GM10248 (cell line): Measurements from ENCODE around the gene HOXA13.

ENCODE experiments used
- CTCF ChIA-PET: fragments of 300-600 bp; sonication (Branson Sonifier 250); formaldehyde crosslinking; extraction: SDS; loops from one replicate; lab custom pipeline; 2021; ENCODE audit warnings: antibody characterized with exemption; lab: Yijun Ruan, JAX
- POLR2A ChIA-PET: fragments of 350-650 bp; sonication (Branson Sonifier 250); formaldehyde crosslinking; extraction: SDS; loops from one replicate; lab custom pipeline; 2020; ENCODE audit warnings: antibody characterized with exemption; lab: Yijun Ruan, JAX
- DNase-seq: peaks from one replicate; pipeline ENCODE4 v3.0.0; 2012; ENCODE audit errors: extremely low spot score
- TF ChIP-seq, protein P1 (sequence below): IDR thresholded peaks from 2 replicates; pipeline ENCODE4 v1.5.1; 2012; ENCODE audit warnings: mild to moderate bottlenecking, low read depth; ENCODE audit errors: extremely low read depth, missing control alignments, control extremely low read depth

The HOXA13 gene

DNA sequence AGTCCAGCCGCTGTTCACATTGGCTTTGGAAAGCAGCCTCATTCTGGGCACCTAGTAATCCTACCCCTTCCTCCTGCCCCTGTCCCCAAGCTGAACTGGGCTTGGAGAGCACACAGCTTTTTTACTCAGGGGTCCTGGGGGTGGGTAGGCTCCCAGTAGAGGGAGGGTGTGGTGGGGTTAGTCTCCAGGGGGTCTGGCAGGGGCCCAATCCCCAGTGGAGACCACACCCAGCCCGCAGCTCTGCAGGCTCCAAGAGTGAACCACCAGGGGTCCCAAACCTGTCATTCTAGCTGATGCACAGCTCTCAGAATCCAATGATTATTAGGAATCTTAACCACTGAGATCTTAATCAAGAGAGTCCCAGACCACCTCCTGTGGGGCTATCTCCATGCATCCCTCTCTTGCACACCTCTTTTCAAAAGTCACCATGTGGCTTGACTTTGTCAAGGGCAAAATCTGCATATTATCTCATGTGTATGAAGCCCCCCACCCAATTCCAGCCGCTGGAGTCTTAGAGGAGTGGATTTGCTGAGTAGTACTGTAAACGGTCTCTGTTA, 17.5 kb downstream of the HOXA13 start:
- ChIA-PET POLR2A (no interaction called here), CTCF (interaction anchor here (1.2 to 5.1 kb wide), 3 partner anchors 13 to 23 kb away, joined by 4 to 41 read pairs (median 5); no protein-coding TSS in a partner anchor)
- TF ChIP-seq, protein P1, sequence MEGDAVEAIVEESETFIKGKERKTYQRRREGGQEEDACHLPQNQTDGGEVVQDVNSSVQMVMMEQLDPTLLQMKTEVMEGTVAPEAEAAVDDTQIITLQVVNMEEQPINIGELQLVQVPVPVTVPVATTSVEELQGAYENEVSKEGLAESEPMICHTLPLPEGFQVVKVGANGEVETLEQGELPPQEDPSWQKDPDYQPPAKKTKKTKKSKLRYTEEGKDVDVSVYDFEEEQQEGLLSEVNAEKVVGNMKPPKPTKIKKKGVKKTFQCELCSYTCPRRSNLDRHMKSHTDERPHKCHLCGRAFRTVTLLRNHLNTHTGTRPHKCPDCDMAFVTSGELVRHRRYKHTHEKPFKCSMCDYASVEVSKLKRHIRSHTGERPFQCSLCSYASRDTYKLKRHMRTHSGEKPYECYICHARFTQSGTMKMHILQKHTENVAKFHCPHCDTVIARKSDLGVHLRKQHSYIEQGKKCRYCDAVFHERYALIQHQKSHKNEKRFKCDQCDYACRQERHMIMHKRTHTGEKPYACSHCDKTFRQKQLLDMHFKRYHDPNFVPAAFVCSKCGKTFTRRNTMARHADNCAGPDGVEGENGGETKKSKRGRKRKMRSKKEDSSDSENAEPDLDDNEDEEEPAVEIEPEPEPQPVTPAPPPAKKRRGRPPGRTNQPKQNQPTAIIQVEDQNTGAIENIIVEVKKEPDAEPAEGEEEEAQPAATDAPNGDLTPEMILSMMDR: no peak
- no peak for DNase-seq

DNA sequence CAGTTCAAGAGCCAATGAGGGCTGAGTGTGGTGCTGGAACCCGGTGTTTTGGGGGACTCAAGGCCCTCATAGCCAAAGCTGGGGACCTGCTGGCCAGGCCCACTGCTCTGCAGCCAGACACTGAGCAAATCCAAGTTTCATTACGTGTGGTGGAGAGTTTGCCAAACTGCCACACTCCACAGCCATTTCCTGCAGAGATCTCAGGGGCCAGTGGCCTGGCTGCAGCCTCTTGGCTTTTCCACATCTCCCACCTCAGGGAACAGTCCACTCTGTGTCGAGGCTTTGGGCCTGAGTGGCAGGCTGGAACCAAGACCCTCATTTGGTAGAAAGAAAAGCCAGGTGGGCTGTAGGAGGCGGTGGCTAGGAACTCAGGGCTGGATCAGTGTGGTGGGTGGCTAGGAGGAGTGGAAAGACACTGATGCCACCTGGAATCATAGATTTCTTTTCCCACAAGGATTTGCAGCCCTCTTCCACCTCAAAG, 18.1 kb downstream of the HOXA13 start:
- no peak for DNase-seq
- TF ChIP-seq, protein P1: no peak
- ChIA-PET POLR2A (no interaction called here), CTCF (interaction anchor here (1.2 to 1.7 kb wide), 2 partner anchors 14 to 23 kb away, joined by 4 to 5 read pairs; no protein-coding TSS in a partner anchor)

DNA sequence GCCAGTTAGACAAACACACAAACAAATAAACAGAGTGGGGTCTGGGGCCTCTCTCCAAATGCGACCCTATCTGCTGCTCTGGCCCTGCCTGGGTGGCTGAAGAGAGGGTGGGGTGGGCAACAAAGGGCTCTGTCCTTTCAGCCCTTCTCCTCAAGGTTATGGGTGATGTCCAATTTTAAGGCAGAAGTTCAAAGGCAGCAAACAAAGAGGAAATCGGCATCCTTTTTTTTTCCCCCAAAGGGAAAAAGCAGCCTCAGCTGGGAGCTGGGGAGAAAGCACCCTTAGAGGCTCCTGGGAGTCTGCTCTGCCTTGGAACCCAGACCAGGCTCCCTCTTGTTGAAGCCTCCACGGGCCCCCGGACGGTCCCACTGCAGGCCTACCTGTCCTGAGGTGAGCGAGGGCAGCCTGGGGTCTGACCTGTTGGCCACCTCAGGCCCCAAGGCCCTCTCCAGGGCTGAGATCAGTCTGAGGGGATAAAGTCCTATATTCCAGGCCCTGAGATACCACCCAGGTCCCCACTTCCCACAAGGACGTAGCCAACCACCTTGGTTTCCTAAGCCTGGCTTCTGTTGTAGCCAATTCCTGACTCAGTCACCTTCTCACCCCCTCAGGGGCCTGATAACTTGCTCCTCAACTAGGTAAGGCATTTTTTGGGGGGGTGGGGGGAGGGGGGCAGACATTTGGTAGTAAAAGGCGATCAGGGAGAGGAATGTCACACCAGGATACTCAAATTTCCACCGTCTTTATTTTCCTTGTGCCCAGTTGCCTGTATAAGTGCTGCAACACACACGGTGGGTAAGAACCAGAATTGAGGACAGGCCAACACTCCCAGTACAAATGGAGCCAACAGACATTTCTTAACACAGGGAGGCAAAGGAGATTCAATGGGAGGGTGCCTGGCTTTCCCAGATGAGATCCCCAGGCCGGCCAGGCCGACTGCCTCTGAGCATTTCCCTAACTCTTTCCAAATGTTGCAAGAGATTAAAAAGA, 19.2 kb downstream of the HOXA13 start:
- TF ChIP-seq, protein P1: no peak
- ChIA-PET CTCF (interaction anchor here (1.0 to 2.6 kb wide), 10 partner anchors 9 to 808 kb away, joined by 3 to 11 read pairs (median 4); no protein-coding TSS in a partner anchor), POLR2A (no interaction called here)
- no peak for DNase-seq

DNA sequence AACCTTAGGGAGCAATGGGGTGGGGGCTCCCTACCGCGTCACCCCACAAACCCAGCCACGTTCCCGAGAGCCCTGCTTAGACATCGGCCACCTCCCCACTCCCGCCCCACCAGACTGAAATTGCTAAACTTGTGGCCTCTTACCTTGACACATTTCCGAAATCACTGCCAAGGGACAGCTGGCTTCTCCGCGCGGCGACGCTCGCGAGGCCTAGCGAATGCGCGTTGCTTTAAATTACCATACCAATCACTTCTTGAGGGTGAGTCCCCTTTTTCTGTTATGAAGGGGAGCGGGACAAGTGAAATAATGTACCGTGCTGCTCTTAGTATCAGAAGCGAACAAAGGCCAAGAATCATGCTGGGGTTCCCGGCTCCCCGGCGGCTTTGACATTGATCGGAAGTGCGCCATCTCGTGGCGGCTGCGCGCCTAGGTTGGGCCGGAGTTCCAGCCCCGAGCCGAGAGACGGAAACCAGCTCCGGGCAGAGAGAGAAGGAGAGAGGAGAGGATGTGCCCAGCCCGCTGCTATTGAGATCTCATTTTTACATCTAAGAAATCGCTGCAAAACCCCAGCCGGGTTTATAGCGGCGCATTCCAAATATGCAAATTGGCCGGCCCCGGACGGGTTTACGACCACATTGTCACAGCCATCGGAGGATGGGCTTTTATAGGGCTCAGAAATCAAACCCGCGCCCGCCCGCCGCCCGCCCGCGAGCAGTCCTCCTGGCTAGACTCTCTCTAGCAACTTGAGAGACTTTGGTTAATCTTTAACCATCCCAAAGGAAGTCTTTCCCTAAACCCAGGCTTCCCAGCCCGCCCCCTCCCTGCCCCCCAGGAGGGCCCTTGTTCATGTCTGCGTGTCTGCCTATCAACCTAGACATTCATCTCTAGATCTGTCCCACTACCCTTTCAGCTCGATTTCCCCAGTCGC, 20.1 kb downstream of the HOXA13 start:
- TF ChIP-seq, protein P1: peak; percentile 66
- peak; percentile 76 for DNase-seq
- ChIA-PET POLR2A (no interaction called here), CTCF (interaction anchor here (1.0 to 3.4 kb wide), 10 partner anchors 10 to 807 kb away, joined by 3 to 15 read pairs (median 4); no protein-coding TSS in a partner anchor)

DNA sequence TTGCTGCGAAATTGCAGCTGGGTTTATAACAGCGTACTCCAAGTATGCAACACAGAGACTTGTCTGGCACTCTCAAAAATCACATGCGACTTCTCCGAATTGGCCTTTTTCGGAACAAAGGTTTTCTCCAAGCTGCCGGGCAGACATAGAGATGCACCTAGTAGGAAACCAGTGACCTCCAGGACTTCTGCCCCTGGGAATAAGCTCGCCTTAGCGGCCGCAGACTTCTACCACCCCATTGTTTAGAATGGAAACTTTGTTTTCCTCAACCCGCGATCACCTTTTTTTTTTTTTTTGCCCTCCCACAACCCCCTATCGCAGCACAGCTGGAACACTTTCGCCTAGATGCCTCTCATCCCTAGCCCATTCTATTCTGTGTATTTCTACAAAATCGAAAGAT, 20.9 kb downstream of the HOXA13 start:
- POLR2A ChIA-PET: no interaction called here
- TF ChIP-seq, protein P1: no peak
- CTCF ChIA-PET: interaction anchor here (0.7 to 3.4 kb wide), 10 partner anchors 11 to 1923 kb away, joined by 3 to 15 read pairs (median 4); no protein-coding TSS in a partner anchor
- DNase-seq: no peak

DNA sequence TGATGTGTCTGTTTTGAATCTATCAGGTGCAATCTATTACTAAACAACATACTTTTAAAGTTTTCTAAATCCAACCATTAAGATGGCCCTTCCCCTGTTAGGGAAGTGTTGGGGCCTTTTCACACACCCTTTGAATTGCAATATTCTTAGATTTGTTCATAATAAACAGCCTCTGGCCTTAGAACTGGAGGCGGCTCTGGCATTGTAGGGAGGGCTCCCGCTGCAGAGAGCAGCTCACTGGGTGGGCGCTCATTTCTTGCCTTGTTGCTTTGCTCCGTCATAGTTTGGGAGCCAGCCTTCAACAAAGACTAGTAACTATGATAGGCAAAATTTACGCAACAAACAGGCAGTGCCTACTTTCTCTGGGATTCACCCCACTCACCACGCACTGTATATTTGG, 21.5 kb downstream of the HOXA13 start:
- CTCF ChIA-PET: interaction anchor here (0.7 to 3.4 kb wide), 4 partner anchors 17 to 1923 kb away, joined by 3 to 15 read pairs (median 8); no protein-coding TSS in a partner anchor
- DNase-seq: no peak
- TF ChIP-seq, protein P1: no peak
- POLR2A ChIA-PET: no interaction called here
